Measurements from ENCODE around the gene RACGAP1.
"Not testable (repeated sequence)": the region's sequence is repeated elsewhere in the genome, so short reads cannot be mapped to it uniquely, and the experiment has no call there.

Gene RACGAP1

DNA sequence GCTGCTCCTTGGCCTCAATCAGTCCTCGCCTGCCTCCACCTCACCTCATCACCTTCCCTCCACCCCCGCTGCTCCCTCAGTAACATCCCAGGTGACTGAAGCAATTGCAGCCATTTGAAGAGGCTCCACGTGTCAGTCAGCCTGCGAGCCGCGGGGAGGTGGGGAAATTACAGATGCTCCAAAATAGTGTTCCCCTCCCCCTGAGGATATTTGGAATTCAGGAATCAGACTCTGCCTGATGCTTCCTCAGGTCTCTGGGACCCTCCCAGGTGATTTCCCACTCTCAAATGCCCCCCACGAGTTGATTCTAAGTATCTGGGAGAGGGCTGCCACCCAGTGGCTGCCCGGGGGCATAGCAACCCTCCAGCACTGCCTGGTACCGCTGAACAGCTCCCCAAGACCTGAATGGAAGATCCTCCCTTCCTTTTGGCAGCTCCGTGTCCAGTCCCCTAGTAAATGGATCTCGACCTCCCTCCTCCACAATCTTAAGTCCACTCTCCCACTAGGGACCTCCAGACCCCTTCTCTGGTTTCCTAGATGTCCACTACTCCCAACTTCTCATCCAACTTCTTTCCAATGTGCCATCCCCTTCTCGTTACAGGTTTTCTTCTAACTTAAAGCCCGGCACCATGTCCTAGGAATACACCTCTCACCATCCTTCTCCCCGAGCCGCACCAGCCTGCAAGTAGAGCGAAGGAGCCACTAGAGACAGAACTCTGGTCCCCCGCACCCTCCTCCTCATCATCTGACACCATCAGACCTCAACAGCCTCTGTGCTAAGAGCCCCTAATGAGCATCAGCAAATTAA is 30.7 kb upstream of the RACGAP1 start:
- peak; percentile 59 for DNase-seq

GRCh38 chr12:50053583-50053982 is 28.3 kb upstream of the RACGAP1 start:
- no peak for DNase-seq

GRCh38 chr12:50052964-50053363 is 27.7 kb upstream of the RACGAP1 start:
- DNase-seq, result no peak

GRCh38 chr12:50052544-50052943 is 27.2 kb upstream of the RACGAP1 start:
- no peak for DNase-seq

- no peak for DNase-seq
Measured at GRCh38 chr12:50051101-50051806, 26.0 kb upstream of the RACGAP1 start.

GRCh38 chr12:50050410-50051098 is 25.3 kb upstream of the RACGAP1 start:
- DNase-seq, result peak; percentile 79

DNA sequence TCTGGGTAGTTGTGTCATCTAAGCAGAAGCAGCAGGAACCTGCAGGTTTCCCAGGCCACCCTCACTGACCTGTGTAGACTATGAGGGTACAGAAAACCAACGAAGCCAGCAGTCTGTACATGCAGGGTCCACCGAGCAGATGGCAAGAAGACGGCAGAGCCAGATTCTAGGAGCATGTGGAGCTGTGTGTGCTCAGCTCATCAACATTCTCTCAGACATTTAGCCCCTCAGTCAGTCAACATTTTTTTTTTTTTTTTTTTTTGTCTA is 24.8 kb upstream of the RACGAP1 start:
- no peak for DNase-seq

- DNase-seq, result no peak
Measured at GRCh38 chr12:50049254-50050118, 24.2 kb upstream of the RACGAP1 start.

DNA sequence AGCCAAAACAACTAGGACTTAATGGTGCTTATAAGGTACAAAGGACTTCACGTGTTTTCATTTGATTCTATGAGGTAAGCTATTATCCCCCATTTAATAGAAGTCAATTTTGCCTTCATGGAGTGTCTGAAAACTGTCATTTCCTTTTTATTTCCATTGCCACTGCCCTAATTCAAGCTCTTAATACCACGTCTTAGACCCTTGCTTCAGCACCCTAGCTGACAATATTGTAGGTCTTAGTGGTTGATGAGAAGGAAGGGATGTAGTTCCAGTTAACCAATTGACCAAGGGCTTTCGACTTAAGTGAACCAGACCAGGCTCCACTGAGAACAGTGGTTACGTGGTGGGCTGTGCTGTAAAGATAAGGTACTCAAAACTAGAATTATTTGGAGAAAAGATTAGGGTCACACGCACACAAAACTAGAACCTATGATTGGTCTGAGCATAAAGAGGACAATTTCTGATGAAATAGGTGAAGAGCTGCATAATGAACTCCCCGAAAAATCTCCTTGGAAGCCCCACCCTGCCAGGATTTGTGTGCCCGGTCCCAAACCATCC is 22.5 kb upstream of the RACGAP1 start:
- DNase-seq, result no peak

DNA sequence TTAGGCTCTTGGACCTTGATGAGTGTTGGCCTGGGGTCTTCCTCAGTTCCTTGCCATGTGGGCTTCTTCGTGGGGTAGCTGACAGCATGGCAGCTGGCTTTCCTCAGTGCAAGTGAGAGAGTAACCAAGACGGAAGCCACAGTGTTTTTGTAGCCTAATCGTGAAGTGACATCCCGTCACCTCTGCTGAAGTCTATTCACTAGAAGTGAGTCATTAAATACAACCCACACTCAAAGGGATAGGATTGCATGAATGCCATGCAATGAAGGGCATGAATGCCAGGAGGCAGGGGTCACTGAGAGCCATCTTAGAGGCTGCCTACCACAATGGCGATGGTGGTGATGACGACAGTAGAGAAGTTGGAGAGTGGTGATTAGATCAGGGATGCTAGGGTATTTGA is 18.6 kb upstream of the RACGAP1 start:
- DNase-seq, result no peak

DNA sequence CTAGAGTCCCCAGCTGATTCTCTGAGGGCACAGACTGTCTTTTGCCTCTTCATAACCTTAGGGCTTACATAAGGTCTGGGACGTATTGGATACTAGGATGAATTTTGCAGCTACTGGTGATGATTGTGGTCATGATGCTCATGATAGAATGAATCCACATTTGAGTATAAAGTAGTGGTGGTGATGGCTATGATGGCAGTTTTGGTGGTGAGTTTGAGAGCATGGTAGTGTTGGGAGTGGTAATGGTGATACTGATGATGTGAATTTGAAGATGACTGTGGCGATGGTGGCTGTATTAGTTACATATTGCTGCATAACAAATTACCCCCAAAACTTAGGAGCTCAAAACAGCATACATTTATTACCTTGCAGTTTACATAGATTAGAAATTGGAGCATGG is 18.0 kb upstream of the RACGAP1 start:
- no peak for DNase-seq

DNA sequence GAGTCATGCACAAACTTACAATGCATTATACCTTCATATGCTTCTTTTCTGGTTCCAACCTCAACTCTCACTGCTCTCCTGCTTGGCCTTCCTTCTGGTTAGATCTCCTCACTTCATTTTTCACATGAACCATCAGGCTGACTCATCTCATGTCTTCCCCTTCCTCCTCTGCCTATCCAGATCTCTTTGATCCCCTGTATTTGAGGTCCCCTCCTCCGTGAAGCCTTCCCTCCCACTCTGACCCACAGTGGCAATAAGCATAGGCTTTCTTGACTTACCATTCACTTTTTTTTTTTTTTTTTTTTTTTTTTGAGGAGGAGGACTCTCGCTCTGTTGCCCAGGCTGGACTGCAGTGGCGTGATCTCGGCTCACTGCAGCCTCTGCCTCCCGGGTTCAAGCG is 17.4 kb upstream of the RACGAP1 start:
- DNase-seq, result no peak

- DNase-seq, result no peak
Measured at GRCh38 chr12:50041962-50042361, 16.7 kb upstream of the RACGAP1 start.

- DNase-seq, result no peak
Measured at GRCh38 chr12:50041062-50041860, 16.0 kb upstream of the RACGAP1 start.

GRCh38 chr12:50040657-50041056 is 15.4 kb upstream of the RACGAP1 start:
- no peak for DNase-seq

GRCh38 chr12:50039151-50039835 is 14.0 kb upstream of the RACGAP1 start:
- DNase-seq, result peak; percentile 80

- no peak for DNase-seq
Measured at GRCh38 chr12:50038336-50038735, 13.0 kb upstream of the RACGAP1 start.

GRCh38 chr12:50032854-50033581 is 7.7 kb upstream of the RACGAP1 start:
- DNase-seq, result peak; percentile 33

DNA sequence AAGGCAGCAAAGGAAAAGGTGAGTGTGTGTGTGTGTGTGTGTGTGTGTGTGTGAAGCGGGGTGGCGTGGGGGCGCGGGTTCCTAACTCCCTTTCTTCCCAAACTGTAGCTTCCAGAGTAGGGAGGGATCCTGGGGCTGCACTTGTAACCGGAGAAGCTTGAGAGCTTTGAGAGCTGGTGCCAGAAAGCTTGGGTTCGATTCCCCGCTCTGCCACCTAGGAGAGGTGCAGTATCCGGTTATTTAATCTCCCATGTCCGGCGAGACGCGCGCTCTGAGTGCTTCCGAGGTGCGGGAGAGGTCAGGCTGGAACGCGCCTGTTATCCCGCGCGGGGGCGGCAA is 7.2 kb upstream of the RACGAP1 start:
- no peak for DNase-seq

GRCh38 chr12:50030449-50030848 is 5.2 kb upstream of the RACGAP1 start:
- not testable (repeated sequence) for DNase-seq

DNA sequence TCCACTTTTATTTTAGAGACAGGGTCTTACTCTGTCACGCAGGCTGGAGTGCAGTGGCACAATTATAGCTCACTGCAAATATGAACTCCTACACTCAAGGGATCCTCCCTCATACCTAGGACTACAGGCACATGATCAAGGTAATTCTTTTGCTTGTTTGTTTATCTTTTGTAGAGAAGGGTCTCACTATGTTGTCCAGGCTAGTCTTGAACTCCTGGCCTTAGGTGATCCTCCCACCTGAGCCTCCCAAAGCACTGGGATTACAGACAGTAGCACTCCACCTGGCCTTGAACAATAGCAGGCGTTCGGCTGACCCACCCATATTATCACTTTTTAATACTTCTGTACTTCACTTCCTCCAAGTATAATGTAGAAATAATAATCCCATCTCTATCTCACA is 1.4 kb upstream of the RACGAP1 start:
- no peak for DNase-seq
